GM23338 (cell line): ENCODE data around the gene SLC35D2.

ENCODE experiments used
- EZH2 ChIP-seq: fragments of 200-600 bp; sonication (generic); IDR thresholded peaks from one replicate; pipeline ENCODE4 v1.8.0; 2017; ENCODE audit warnings: antibody characterized with exemption, mild to moderate bottlenecking, low read depth; ENCODE audit not compliant: unreplicated experiment
- EZH2phosphoT487 ChIP-seq: fragments of 200-600 bp; sonication (generic); IDR thresholded peaks from one replicate; pipeline ENCODE4 v1.8.1; 2018; ENCODE audit warnings: antibody characterized with exemption; ENCODE audit not compliant: unreplicated experiment
- POLR2AphosphoS5 ChIP-seq: IDR thresholded peaks from 2 replicates; pipeline ENCODE4 v1.6.1; 2016; ENCODE audit warnings: antibody characterized with exemption, low read depth
- STAT1 ChIP-seq: IDR thresholded peaks from one replicate; pipeline ENCODE4 v1.6.1; 2016; ENCODE audit warnings: antibody characterized with exemption; ENCODE audit not compliant: unreplicated experiment
- TF ChIP-seq, protein P1 (sequence below), 2 experiments: fragments of 200-600 bp in 1 of 2; sonication (generic) in 1 of 2; conservative IDR thresholded peaks; 2 replicates each; pipeline versions ENCODE4 v1.5.1 to v1.6.1; 2016 to 2017; ENCODE audit warnings: antibody characterized with exemption in 2 of 2, low read depth in 2 of 2, mild to moderate bottlenecking in 2 of 2, moderate library complexity in 1 of 2

DNA sequence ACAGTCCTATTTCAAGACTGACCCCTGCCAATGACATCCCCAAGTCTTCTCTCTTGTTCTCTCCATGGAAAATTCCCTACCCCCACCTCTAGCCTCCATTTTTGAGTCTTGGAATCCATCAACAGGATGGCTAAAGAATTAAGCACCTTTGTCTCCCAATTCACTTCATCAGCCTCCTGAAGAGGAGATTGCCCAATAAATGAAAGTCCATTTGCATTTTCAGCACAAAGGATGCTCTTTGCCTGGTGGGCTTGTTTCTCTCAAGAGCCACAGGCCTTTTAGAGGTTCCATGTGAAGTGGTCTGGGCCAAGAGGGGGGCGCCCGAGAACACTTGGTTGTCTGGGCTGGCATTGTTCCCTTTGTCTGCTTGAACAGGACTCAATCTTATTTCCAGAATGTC is 94.1 kb downstream of the SLC35D2 start:
- TF ChIP-seq, protein P1, sequence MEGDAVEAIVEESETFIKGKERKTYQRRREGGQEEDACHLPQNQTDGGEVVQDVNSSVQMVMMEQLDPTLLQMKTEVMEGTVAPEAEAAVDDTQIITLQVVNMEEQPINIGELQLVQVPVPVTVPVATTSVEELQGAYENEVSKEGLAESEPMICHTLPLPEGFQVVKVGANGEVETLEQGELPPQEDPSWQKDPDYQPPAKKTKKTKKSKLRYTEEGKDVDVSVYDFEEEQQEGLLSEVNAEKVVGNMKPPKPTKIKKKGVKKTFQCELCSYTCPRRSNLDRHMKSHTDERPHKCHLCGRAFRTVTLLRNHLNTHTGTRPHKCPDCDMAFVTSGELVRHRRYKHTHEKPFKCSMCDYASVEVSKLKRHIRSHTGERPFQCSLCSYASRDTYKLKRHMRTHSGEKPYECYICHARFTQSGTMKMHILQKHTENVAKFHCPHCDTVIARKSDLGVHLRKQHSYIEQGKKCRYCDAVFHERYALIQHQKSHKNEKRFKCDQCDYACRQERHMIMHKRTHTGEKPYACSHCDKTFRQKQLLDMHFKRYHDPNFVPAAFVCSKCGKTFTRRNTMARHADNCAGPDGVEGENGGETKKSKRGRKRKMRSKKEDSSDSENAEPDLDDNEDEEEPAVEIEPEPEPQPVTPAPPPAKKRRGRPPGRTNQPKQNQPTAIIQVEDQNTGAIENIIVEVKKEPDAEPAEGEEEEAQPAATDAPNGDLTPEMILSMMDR (conservative IDR thresholded peaks at IDR 0.05; ENCODE audit: low read depth in 2 of 2): no peak
- TF ChIP-seq POLR2AphosphoS5 (no peak), STAT1 (no peak), EZH2phosphoT487 (no peak), EZH2 (no peak)
